DMS 273 (cell line): ENCODE data around the gene EPB41L2.
"Not testable (repeated sequence)": the region's sequence is repeated elsewhere in the genome, so short reads cannot be mapped to it uniquely, and the experiment has no call there.

Experiments
- DNase-seq: peaks from one replicate; lab custom pipeline; 2025; ENCODE audit not compliant: unreplicated experiment; lab: John Stamatoyannopoulos, UW

Gene EPB41L2

DNA sequence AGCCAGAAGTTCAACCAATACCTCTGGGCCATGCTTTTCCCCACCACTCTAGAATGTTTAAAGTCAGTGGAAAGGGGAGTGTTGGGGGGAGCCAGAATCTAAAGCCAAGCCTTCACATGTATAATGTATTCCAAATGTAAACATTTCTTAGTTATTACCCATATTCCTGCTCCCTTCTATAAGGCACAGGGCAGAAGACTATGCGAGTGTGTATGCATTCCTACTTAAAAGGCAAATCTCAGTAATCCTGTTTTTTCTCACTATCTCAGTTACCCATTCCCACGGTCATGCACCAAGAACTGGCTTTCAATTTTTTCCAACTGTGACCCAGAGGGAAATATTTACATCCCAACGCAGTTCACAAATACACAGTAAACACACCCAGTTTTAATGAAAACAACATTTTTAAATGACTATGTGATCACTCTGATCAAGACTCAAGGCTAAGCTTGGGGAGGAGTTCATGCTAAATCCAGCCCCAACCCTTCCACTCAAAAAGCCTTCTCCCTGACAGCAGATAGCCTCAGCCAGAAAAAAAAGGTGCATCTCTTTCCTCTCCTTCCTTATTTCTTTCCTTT lies 57.5 kb downstream of the EPB41L2 start:
- no peak for DNase-seq

DNA sequence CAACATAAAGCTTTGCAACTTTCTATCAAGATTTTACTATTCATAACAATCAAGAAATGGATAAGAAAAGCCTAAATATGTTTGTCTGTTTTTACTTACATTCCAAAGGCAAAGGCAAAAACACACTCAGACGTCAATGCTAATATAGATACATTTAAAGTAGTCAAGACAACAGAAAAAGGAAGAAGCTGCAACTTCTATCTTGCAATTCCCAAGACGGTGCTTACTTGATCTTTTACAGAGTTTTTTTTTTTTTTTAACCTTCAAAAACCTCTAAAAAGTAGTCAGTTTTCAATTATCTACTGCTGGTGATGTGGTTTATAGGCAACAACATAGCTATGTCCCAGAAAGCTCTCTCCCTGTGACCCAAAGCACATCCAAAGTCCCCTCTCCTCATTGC lies 58.1 kb downstream of the EPB41L2 start:
- no peak for DNase-seq

DNA sequence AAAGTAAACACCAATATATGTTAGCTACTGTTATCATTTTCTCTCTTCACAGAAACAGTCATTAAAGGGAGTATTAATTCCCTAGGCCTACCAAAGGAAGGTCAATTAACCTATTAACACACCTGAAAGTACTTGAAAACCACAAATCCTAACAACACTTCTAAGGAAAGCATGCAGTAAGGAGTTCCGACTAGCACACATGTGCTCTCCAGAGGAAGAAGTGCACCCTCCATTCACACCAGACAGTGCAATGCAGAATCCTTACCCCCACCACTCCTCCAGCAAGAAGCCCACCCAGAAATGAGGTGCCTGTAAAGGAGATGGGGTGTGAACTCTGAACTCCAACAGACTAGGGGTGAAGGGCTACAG lies 58.7 kb downstream of the EPB41L2 start:
- no peak for DNase-seq

DNA sequence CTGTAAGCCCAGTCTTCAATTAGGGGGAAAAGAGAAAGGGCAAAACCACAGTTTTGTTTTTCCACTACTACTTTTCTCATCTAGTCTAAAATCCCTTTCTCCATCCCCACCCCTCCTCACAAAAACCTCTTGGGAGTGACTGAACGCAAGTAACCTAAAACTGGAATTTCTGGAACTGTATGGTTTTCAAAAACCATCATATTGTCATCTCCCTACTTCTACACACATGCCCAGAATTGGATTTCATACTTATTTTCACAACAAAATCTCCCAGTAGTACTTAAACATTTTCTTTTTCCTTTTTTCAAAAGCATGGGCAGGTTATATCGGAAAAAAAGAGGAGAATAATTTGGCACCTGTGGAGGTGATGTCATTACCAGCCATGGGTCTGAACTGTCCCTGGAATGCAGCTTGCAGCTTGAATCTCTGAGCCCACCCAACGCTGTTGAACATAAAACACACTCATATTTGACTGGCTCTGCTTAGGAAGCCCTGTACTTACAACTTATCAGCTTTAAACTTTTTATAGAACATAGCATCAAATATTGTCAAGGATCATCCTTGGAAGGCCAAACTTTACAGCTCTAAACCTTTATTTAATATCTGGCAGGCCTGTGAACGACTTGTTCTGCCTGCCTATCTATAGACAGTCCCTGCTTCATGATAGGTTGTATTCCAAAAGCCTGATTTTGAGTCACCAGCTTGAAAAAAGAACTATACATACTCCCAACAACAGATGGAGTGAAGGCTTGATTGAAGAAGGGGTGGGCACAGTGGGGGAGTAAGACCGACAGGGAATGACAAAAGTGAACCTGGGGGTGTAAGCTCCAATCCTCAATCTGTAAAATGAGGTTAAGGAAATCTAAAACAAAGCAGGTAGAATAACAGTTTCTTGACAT lies 59.3 kb downstream of the EPB41L2 start:
- DNase-seq: no peak

DNA sequence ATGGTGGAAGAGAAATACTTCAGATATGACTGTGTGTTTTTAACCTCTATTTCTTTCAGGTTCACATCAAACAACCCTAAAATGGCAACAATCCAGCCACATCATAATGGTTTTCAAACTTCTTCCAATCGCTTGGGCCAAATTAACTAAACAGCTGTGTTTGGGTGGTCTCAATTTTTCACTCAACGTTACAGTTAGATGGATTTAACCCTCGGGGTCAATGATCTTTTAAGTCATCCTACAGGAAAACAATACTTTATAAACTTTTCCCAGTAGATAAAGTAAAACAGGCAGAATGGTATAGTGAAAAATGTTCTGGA lies 60.4 kb downstream of the EPB41L2 start:
- DNase-seq: no peak

DNA sequence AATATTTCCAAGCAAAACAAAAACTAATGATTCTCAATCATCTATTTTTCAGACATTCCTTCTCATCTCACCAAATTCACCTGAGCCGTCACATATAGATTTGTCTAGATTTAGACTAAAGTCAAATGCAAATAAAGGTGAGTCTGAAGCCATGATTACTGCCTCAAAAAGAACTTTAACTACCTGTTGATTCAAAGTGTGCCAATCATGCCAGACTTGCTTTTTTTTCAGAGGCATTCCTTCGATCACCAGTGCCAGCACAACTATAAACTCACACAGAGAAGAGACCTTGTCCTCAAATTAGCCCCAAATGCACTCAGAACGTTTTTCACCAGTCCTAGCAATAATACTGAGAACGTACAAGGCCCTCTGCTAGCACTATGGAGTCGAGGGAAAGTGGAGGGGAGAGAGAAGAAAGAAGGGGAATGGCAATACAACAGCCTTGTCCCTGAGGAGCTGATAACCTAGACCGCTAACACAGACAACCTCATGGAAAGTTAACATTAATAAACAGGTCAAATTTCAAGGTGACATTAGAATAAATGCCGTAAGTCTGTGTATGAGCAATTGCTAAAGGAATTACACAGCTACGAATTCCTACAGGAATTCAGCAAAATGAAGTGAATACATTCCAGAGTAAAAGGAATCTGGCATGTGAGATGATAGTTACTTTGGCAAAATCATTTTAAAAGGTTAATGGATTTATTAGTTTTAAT lies 60.9 kb downstream of the EPB41L2 start:
- no peak for DNase-seq

DNA sequence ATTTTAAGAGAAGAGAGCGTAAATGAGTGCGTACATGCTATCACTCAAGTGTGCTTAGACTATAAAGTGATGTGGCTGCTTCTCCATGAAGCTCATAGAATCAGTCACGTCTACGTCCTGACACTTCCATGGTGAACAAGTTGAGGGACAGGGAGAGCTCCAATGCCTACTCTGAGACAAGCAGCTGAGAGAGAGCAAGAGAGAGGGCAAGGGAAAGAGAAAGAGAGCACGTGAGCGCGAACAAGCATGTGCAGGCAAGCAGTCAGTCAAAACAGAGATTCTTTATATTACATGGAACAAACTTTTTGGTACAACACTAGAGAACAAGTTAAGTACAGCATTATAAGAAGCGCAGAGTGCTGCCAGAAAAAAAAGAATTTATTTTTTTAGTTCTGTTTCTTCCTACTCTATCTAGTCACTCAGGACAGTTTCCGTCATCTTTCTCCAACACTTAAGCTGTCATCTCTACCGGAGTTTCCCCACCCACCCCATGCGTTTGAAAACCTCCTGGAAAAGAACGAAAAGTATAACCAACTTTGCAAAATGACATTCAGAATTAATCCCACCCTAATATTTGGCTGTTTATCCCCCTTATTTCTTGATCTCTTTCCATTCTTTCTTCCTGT lies 61.8 kb downstream of the EPB41L2 start:
- no peak for DNase-seq

DNA sequence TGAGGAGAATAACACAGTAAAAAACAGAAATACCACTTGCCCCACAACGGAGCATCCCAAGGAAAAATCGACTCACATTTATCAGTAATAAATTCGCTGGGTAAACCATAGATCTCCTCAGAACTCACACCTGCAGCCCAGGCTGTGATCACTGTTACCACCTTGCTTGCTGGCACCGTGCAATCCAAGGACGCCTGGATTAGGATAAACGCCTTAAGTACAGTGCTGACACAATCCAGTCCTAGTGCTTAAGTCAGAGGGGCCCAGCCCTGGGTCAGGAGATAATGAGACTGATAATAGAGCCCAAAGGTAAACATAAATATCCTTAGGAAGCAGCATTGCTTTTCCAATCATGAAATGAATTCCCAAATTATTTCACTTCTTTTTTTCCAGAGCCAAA lies 62.5 kb downstream of the EPB41L2 start:
- DNase-seq: no peak

DNA sequence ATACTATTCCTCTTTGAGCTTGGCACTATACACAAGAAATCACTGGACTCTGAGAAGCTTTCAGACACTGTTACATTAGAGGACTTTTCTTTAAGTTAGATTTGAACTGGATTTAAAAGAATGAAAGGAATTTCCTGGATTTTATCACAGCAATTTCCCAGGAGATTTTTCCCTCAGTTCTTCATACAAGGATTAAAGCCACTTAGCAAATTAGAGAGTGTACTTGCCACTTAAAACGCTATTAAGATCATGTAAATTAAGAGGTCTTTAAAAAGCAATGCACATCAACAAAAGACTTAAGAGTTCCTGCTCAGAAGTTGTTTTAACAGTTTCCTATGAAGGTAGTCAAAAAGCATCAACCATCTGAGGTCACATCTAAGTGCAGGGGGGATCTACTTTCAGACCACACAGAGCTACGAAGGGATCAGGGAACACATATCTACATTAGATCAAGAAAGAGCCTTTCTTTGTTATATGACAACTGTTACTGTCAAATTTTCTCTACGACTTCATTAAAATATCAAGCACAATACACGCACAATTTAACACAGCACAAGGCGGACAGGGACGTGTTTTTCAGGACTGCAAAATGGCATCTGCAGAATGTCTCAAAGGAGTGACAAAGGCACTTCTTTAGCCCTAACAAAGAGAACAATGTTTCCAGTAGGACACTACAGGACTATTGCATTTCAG lies 65.8 kb downstream of the EPB41L2 start:
- no peak for DNase-seq

DNA sequence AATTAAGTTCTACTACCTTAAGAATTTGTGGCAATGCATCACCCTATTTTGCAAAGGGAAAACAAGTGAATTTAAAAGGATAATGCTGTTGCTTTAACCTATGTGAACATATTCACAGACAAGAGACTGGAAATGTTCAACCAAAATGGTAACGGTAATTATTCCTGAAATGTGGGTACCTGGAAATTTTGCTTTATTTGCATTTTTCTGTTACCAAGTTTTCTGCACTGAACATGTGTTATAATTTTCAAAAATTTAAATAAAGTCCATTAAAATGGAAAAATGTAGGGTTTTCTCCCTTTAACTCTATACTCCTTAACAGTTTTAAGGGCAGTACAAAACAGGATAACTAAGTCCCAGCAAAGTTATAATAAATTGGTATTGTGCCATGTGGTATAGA lies 66.4 kb downstream of the EPB41L2 start:
- no peak for DNase-seq

DNA sequence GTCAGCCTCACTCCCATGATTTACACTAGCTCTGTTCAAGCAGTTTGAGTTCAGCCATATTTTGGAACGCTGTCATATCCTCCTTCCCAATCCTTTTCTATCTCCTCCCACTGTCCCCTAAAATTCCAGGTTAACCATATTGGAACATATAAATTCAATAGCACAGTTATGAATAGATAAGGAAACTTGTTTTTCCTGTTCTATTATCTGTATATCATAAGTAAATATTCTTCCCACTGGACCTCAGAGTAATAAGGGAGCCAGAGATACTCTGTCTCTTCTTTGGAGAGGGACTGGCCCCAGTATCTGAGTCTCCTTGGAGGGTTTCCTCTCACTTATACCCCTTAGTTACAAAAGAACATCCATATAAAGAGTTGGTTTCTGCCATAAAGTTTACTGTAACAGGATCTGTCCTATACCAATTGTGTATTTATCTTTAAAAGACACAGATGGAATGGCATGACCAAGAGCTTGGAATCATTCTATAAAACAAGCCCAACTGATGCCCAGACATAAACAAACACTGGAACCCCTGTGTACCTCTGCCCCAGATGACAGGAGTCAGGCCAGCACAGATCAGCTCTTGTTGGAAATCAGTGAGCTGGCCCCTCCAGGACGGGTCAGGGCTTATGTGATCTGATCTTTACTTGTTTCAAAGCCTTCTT lies 67.1 kb downstream of the EPB41L2 start:
- no peak for DNase-seq

DNA sequence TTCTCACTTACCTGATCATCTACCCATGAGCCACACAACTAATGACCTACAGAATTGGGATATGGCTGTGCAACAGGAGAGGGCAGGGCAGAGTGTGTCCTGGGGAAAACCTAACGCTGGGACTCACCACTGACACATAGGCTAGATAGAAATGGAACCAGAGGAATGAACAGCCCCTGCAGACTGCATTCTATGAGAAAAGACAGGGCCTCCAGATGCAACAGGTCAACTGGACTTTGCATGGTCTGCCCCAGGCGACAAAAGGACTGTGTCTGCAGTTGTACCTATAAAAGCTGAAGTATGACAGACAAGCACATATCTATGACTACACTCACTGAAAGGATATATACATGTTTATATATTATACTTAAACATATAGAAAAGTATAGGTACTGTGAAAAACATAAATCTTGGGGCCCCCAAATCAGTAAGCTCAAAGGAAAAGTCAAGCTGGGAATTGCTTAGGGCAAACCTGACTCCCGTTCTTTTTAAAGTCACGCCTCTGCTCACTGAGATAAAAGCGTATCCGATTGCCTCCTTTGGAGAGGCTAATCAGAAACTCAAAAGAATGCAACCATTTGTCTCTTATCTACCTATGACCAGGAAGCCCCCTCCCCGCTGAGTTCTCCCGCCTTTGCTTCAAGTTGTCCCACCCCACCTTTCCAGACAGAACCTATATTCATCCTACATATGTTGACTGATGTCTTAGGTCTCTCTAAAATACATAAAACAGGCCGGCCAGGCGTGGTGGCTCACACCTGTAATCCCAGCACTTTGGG lies 68.5 kb downstream of the EPB41L2 start:
- DNase-seq: no peak

DNA sequence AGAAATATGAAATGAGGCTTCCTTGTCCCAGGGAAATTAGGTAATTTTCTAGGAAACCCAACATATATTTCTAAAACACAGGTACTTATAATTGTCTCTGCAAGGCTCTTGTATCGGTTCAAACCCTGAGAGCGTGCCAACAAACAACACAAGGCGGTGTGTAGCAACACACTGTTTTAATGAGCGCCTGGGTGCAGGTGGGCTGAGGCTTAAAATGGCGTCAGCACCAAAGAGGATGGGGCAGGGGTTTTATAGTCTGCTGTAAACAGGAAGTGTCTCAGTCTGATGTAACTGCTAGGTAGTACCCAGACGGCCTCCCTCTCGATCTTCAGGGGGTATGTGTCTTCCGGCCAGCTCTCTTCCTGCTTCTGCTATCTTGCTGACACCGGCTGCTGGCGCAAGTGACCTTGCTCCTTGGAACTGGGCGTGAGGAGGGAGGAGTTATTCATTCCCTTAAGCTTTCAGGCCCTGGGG lies 69.7 kb downstream of the EPB41L2 start:
- no peak for DNase-seq

DNA sequence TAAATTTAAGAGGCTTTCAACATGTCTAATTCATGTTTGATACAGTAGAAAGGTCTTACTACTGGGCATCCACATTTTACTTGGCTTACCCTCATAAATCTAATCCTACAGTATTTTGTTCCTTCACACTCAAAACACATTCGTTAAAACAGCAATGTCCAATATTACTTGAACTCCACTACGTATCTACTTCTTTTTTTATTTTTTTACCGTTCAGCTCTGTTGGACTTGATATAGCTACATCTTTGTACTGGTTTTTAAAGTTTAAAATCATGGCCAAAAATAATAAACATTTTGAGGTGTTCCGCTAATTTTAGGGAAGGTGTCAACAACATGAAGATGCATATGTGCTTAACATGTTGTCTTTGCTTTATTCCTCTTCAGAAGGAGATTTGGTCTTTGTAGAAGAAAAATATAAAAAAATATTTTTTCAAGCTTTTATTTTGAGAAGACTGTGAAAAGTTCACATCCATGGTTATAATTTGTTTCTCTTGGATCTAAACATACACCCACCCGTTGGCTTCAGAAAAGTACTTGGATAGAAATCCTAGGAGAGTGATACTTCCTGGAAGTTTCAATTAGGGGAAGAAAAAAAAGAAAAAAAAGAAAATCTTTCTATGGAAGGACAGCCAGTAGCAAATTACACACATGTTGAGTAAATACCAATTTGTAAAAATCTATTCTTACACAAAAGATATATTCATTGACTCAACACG lies 71.5 kb downstream of the EPB41L2 start:
- DNase-seq: no peak

DNA sequence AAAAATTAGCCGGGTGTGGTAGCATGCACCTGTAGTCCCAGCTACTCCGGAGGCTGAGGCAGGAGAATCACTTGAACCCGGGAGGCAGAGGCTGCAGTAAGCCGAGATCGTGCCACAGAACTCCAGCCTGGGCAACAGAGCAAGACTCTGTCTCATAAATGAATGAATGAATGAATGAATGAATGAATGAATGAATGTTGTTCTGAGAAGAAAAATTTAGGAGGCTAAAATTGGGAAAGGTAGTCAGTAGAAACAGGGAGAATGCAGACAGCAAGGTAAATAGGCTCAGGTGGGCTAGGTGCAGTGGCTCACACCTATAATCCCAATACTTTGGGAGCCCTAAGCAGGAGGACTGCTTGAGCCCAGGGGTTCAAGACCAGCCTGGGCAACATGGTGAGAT lies 75.5 kb downstream of the EPB41L2 start:
- not testable (repeated sequence) for DNase-seq

DNA sequence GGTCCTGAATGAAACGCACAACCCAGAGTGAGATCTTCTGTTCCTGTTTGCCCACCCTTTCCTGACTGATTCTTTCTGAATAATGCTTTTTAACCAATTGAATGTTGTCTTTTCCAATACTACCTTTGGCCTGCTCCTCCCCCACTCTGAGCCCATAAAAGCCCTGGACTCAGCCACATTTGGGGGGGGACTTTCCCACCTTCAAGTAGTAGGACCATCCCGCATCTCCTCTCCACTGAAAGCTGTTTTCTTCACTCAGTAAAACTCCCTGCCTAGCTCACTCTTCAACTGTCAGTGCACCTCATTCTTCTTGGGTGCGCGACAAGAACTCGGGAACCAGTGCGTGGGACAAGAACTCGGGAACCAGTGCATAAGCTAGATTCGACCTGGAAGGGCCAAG lies 77.9 kb downstream of the EPB41L2 start:
- DNase-seq: no peak

DNA sequence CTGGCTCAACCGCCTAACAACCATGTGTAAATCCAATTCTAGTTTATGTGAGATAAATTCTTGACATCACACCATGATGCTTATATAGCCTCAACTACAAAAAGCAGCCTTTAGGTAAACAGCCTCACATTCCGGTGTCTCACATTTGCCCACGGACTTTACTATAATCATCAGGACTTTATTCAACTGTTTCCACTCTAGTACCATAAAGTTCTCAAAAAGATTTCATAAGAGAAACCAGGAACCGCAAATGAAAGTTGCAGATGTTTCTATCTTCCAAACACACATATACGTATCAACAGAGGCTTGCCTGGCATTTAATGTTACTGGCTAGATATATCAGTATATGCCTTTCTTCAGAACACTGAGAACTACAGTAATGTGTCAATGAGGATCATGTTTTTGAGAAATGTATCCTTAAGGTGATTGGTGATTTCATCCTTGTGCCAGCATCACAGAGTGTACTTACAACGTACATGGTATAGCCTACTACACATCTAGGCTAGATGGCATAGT lies 80.0 kb downstream of the EPB41L2 start:
- no peak for DNase-seq

DNA sequence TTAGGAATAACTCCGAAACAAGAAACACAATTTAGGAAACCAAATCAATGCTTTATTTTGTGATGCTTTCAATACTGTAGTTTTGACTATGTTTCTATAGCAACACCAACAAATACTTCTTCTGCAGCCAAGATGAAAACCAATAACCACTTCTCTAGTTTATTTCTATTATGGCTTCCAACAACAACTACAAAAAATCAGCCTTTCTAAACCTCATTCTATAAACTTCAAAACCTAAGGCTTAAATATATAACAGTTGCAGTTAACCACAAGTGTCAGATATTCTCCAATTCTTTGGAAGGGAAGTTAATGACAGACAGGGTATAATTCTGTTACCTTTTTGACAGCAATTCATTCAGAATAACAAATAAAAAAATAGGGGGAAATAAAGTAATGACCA lies 80.9 kb downstream of the EPB41L2 start:
- DNase-seq: no peak

DNA sequence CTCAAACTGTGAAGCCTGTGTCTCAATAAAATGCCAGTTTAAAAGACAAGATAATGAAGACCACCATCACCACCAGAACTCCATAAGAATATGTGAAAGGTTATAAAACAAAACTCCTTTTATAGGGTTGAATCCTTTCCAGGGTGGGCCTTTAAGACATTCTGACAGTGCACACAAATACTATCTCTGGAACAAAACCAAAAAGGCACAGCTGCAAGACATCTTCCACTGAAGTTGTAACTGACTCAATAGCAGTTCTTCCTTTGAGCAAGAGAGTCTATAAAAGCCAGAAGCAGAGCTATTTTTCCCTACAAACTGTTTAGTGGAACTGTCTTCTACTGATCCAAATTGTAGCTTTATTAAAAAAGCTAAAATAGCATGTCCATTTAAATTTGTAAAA lies 81.6 kb downstream of the EPB41L2 start:
- no peak for DNase-seq
